ENCODE data around the gene VWA2. TPM values are rescaled to one million over a fixed set of nuclear protein-coding genes. Genes with fewer than 3 reads are reported as not detected.

The VWA2 gene
- polyA plus RNA-seq, 2 of the 4 experiments (the other 2 are of a cell fraction), result not detected

DNA sequence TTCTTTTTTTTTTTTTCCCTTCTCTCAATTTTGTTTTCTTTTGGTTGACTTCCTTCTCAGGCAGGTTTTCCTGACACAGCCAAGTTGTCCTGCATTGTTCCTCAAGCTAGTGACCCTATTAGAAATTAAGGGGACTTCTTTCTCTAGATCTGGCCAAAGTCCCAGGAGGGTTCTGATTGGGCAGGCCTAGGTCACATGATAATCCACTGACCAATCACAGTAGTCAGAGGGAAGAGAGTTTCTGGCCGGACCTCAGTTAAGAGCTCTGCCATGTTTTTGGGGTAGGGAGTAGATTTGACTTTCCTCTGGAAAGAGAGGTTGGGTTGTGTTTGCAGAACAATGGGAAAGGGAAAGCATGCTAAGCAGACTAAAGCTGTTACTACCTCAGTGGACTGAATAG is 16.2 kb downstream of the VWA2 start:
- WGBS (ENCODE audit: missing lambda C conversion rate), result 77% methylated on average over 1 of the region's 1 CpG
- no peaks in the 10 kb centered on the region for H3K9me3 ChIP-seq
- no peak overlapping the region for H3K27ac ChIP-seq
- ChIA-PET CTCF (interaction anchor here (0.6 to 0.9 kb wide), 4 partner anchors 10 to 182 kb away, joined by 3 read pairs; no protein-coding TSS in a partner anchor), POLR2A (no interaction called here)
- H3K4me1 ChIP-seq, result no peaks in the 10 kb centered on the region
- H3K4me3 ChIP-seq, result no peak overlapping the region
- TF ChIP-seq, protein P1, sequence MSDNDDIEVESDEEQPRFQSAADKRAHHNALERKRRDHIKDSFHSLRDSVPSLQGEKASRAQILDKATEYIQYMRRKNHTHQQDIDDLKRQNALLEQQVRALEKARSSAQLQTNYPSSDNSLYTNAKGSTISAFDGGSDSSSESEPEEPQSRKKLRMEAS (IDR thresholded peaks at IDR 0.05), result no peak
- no peak for TF ChIP-seq RAD21 (conservative IDR thresholded peaks at IDR 0.05 in 1 of 2, IDR thresholded peaks at IDR 0.05 in 1 of 2)
- TF ChIP-seq MYC (IDR thresholded peaks at IDR 0.05; ENCODE audit: borderline replicate concordance, low read length), result no peak
- TF ChIP-seq, protein P2, sequence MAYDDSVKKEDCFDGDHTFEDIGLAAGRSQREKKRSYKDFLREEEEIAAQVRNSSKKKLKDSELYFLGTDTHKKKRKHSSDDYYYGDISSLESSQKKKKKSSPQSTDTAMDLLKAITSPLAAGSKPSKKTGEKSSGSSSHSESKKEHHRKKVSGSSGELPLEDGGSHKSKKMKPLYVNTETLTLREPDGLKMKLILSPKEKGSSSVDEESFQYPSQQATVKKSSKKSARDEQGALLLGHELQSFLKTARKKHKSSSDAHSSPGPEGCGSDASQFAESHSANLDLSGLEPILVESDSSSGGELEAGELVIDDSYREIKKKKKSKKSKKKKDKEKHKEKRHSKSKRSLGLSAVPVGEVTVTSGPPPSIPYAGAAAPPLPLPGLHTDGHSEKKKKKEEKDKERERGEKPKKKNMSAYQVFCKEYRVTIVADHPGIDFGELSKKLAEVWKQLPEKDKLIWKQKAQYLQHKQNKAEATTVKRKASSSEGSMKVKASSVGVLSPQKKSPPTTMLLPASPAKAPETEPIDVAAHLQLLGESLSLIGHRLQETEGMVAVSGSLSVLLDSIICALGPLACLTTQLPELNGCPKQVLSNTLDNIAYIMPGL (CRISPR knock-in tag; IDR thresholded peaks at IDR 0.05; ENCODE audit: borderline replicate concordance), result no peak
- no peak for TF ChIP-seq FOSB (CRISPR knock-in tag; IDR thresholded peaks at IDR 0.05)
- no peak for TF ChIP-seq POLR2AphosphoS2 (conservative IDR thresholded peaks at IDR 0.05; ENCODE audit: low read length)
- TF ChIP-seq FOXS1 (CRISPR knock-in tag; IDR thresholded peaks at IDR 0.05), result no peak
- no peak for TF ChIP-seq NFE2L2 (conservative IDR thresholded peaks at IDR 0.05; ENCODE audit: low read length)
- TF ChIP-seq PHF8 (IDR thresholded peaks at IDR 0.05; ENCODE audit: borderline replicate concordance, low read depth), result no peak
- TF ChIP-seq ZSCAN20 (CRISPR knock-in tag; IDR thresholded peaks at IDR 0.05), result no peak
- TF ChIP-seq BHLHE40 (IDR thresholded peaks at IDR 0.05; ENCODE audit: low read depth, low read length), result no peak
- no peak for TF ChIP-seq NPAS2 (CRISPR knock-in tag; IDR thresholded peaks at IDR 0.05; ENCODE audit: borderline replicate concordance)
- TF ChIP-seq, protein P3, sequence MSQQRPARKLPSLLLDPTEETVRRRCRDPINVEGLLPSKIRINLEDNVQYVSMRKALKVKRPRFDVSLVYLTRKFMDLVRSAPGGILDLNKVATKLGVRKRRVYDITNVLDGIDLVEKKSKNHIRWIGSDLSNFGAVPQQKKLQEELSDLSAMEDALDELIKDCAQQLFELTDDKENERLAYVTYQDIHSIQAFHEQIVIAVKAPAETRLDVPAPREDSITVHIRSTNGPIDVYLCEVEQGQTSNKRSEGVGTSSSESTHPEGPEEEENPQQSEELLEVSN (IDR thresholded peaks at IDR 0.05; ENCODE audit: borderline replicate concordance, low read depth), result no peak
- TF ChIP-seq KDM5A (IDR thresholded peaks at IDR 0.05), result no peak
- TF ChIP-seq, protein P4, sequence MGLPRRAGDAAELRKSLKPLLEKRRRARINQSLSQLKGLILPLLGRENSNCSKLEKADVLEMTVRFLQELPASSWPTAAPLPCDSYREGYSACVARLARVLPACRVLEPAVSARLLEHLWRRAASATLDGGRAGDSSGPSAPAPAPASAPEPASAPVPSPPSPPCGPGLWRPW (IDR thresholded peaks at IDR 0.05), result no peak
- TF ChIP-seq ZFP36 (IDR thresholded peaks at IDR 0.05; ENCODE audit: borderline replicate concordance, partially characterized antibody), result no peak
- no peak for TF ChIP-seq KDM1A (IDR thresholded peaks at IDR 0.05; ENCODE audit: low read depth)
- TF ChIP-seq TP53 (CRISPR knock-in tag; IDR thresholded peaks at IDR 0.05), result no peak
- FAIRE-seq (no peak), DNase-seq (ENCODE audit: low read depth in 1 of 2, low spot score in 1 of 2) (no peak), ATAC-seq (no peak)
- no peak overlapping the region for H3K4me2 ChIP-seq

DNA sequence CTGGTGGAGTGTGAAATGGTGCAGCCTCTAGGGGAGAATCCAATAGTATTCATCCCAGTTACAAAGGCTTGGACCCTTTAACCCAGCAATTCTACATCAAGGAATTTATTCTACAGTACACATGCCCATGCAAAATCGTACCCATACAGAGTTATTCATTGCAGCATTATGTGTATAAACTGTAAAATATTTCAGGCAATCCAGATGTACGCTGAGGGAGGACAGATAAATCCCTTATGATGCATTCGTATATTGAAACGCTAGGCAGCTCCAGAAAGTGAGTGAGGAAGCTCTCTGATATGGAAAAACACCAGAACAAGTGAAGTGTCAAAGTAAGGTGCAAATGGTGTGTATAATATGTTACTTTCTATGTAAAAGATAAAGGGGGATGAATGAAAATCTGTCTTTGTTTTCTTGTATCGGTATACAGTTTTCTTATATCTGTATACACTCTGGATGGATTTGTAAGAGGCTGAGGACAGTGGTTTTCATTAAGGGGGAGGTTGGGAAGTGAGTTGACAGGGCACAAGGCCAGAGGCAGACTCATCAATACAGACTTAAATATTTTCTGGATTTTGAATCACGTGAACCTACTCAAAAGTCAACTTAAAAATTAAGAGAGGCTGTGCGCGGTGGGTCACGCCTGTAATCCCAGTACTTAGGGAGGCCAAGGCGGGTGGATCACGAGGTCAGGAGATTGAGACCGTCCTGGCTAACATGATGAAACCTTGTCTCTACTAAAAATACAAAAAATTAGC is 17.1 kb downstream of the VWA2 start:
- Histone ChIP-seq H3K4me2 (no peak overlapping the region), H3K9me3 (no peaks in the 10 kb centered on the region), H3K27ac (no peak overlapping the region), H3K4me1 (no peaks in the 10 kb centered on the region), H3K4me3 (no peak overlapping the region)
- 66% methylated on average over 12 of the region's 12 CpGs for WGBS (ENCODE audit: missing lambda C conversion rate)
- FAIRE-seq (no peak), ATAC-seq (no peak), DNase-seq (ENCODE audit: low read depth in 1 of 2, low spot score in 1 of 2) (no peak)
- ChIA-PET POLR2A (no interaction called here), CTCF (no interaction called here)
- TF ChIP-seq, protein P5, sequence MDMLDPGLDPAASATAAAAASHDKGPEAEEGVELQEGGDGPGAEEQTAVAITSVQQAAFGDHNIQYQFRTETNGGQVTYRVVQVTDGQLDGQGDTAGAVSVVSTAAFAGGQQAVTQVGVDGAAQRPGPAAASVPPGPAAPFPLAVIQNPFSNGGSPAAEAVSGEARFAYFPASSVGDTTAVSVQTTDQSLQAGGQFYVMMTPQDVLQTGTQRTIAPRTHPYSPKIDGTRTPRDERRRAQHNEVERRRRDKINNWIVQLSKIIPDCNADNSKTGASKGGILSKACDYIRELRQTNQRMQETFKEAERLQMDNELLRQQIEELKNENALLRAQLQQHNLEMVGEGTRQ (IDR thresholded peaks at IDR 0.05), result no peak
- TF ChIP-seq RCOR1 (IDR thresholded peaks at IDR 0.05; ENCODE audit: low read depth, low read length), result no peak
- TF ChIP-seq, protein P6, sequence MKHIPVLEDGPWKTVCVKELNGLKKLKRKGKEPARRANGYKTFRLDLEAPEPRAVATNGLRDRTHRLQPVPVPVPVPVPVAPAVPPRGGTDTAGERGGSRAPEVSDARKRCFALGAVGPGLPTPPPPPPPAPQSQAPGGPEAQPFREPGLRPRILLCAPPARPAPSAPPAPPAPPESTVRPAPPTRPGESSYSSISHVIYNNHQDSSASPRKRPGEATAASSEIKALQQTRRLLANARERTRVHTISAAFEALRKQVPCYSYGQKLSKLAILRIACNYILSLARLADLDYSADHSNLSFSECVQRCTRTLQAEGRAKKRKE (CRISPR knock-in tag; IDR thresholded peaks at IDR 0.05; ENCODE audit: low read depth), result no peak
- TF ChIP-seq POLR2A (IDR thresholded peaks at IDR 0.05; ENCODE audit: low read length), result no peak
- TF ChIP-seq, protein P7, sequence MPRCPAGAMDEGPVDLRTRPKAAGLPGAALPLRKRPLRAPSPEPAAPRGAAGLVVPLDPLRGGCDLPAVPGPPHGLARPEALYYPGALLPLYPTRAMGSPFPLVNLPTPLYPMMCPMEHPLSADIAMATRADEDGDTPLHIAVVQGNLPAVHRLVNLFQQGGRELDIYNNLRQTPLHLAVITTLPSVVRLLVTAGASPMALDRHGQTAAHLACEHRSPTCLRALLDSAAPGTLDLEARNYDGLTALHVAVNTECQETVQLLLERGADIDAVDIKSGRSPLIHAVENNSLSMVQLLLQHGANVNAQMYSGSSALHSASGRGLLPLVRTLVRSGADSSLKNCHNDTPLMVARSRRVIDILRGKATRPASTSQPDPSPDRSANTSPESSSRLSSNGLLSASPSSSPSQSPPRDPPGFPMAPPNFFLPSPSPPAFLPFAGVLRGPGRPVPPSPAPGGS (IDR thresholded peaks at IDR 0.05), result no peak
- no peak for TF ChIP-seq NR3C1 (IDR thresholded peaks at IDR 0.05)
- TF ChIP-seq, protein P4 (IDR thresholded peaks at IDR 0.05), result no peak

Measured in A549 (cell line).